Nucleus accumbens (tissue), 56 donors: ENCODE measurements around the gene LIPA.
A peak's percentile ranks its signal among the peaks of the same experiment; 100 is the strongest.
"Not testable (repeated sequence)": the region's sequence is repeated elsewhere in the genome, so short reads cannot be mapped to it uniquely, and the experiment has no call there.

Experiments
- DNase-seq, 56 donors: peaks; one replicate each; lab custom pipeline; 2025; lab: John Stamatoyannopoulos, UW

The LIPA gene

DNA sequence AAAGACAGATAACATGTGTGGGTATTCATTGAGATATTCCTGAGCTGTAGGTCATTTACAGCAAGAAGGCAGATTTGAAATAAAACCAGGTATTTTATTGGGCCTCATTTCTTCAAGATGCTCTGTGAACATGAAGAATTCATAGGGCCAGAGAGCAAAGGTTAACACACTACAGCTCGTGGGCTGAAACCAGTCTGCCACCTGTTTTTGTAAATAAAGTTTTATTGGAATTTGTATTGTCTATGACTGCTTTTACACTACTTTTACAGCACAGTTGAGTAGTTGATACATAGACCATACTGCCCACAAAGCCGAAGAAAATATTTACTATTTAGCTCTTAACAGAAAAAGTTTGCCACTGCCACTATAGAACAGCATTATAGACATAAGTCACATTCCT lies 22.1 kb upstream of the LIPA start:
- no peak for DNase-seq

DNA sequence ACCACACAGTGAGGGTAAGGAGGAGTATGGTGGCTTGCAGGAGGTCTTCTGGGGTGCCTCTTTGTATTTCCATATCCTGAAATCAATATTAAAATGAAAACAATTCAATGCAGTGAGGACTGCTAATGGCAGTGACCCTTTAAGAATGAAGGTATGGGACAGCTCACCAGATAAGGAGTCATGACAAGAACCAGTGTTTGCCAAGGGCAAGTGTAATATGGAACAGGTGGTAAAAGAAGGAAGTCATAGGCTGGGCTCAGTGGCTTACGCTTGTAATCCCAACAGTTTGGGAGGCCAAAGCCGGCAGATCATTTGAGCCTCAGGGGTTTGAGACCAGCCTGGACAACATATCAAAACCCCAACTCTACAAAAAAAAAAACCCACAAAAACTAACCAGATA lies 20.0 kb upstream of the LIPA start:
- no peak for DNase-seq

DNA sequence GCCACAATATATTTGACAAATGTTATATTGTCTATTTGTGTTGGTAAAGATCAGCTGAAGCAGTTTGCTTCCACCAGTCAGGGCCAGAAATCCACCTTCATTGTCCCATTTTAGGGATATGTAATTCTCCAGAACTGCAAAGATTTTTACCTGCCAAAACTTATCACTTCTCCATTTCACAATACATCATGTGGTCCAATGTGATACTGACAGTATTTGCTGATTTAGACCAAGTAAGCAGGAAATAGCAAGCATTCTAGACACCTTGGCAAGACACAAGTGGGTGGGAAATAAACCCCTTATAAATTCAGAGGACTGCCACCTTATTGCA lies 18.5 kb upstream of the LIPA start:
- DNase-seq: no peak

DNA sequence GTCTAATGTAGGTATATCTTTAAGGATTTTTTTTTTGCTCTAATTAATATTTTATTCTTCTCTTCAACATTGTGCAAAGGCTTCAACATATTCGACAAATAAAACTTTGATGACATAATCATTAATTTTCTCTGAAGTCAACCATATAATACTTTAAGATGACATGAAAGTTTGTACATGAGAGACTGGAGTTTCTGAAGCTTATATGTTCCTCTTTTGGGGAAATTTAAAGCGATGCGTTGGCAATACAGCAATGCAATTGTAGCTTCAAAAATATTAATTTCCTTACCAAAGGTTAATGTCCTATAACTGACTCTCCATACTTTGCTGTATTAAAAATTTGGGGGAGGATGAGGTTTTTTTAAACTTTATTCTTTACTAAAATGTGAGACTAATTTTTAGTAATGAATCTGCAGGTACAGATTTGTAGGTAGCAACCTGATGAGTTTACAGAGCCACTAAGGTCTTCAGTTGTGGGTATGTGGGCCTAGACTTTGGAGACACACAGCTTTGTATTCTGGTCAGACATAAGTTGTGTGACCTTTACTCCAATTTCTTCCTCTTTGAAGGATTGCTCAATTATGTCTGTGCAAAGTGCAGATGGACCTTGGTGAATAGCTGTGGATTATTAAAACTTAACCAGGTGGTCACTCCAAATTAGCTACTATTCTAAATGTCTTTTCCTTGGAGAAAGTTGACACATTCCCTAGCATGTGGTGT lies 18.0 kb upstream of the LIPA start:
- no peak for DNase-seq

DNA sequence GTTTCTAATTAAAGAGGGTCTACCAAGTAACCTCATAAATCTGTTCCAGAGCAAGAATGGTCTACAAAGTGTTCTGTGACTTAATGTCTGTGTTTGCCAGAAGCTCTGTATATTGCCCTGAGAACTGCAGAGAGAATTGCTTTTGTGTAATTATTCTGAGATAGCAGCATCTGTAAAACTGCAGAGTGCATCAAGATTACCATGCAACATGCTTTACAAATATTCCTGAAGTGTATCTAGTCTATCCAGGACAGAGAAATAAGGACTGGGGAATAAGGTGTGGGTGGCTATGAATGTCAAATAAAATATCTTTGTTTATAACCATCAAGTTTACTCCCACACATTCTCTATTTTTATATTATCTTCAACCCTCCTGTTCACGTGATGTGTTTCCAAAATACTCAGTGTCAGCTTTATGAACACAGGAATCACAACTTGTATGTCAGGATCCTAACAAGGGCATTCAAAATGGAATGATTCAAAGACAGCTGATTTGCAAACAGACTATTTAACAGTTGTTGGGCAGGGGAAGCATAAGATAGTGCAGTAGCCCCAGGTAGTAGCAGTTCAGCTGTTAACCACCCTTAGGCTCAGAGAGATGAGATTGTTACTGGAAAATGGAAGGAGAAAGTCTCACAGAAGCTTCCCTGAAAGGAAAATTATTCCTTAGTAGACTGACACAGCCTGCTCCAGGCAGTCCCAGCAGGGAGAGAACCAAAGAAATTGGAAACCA lies 15.3 kb upstream of the LIPA start:
- DNase-seq: no peak

DNA sequence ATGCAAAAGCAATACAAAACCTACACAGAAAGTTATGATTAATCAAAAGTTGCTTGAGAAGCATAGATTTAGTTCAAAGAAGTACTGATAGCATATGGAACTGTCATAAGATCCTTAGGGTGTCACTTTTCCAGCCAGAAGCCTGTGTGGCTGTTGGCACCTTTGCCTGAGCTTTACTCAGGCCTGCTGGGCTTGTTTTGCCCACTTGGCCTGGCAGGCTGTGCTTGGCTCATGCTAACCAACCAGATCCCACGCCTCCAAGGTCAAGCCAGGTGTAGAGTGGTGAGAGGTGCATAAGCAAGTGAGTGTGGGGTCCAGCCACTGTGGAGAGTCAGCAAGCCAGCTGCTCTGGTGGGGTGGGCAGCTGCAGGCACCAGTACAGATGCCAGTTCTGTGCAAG lies 12.0 kb upstream of the LIPA start:
- DNase-seq: no peak

DNA sequence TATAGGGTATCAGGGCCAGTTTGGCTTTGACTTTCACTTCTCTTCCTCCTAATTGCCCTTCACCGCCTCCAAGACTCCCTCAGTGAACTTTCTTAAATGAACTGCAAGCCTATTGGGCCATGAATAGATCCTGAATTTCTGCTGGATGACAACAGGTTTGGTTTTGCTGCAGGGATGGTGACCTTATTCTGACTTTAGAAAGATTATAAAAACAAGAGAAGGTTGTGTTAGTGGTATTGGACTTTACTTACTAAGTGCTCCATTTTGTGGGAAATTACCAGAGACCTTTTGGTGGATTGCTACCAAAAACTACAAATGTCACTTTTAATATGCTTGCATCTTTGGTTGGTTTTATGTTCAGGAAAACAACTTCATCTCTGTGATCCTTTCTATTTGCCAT lies 11.5 kb upstream of the LIPA start:
- DNase-seq: no peak

DNA sequence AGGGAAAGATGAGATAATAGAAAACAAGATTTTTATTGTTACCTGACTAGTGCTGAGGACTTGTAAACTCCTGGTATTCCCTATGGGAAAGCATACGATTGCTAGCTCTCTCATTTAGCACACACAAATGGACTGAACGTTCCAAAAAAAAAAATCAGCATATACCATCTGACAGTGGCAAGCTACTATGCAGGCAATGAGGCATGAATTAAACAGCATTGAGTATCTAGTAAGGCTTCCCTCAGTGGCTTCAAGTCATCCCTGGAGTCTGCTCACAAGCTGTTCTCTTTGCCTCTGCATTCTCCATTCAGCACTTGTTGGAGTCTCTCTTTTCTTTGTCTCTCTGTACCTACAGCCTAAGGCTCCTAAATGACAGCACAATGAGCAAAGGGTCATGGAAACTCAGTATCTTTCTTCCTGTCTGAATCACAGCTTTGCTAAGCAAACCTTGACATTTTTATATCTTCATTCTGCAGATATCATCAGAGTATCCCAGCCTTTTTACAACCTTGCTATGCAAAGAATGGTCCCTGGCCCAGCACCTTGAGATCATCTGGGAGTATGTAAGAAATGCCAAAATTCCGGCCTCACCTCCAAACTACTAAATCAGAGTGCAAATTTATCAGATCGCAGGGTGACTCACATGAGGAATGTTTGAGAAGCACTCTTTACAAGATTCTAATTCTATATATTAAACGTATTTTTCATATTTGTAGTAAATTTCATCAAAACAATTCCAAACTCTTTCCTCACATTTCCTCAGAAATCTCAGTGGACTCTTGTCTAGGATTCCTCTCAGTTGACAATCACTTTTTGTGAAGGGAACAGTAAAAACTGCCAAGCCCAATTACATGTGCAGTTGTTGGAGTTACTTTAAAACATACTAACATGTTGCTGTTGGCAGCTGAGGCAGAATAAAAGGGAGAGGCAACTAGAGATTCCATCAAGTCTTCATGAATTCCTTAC lies 10.8 kb upstream of the LIPA start:
- no peak for DNase-seq

DNA sequence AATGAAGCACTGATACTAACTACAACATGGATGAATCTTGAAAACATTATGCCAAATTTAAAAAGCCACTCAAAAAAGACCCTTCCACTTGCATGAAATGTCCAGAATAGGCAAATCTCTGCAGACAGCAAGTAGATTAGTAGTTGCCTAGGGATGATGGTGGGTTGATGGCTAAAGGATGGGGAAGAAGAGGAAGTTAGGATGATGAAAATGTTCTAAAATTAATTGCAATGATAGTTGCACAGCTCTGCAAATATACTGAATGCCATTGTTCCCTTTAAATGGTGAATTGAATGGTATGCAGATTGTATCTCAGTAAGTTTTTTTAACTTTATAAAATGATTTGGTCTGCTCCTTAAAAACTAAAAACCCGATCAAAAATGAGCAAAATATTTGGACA lies 7.3 kb upstream of the LIPA start:
- DNase-seq: no peak

DNA sequence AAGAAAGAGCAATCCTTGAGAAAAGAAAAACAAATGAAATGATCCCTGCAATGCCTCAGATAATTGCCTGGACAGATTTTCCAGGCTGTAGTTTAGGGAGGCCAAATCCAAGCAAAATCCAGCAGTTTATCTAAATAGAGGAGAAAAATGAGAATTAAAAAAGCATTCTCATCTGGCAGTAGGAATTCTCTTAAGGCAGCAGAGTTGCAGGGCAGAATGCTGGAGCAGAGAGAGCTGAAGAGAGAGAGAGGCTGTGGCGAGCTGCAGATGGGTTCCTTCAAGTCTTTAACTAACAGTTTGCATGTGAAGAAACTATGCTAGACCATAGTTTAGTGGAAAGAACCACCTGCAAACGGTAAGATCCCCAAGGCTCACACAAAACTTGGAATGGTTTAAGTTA lies 6.0 kb upstream of the LIPA start:
- no peak for DNase-seq

DNA sequence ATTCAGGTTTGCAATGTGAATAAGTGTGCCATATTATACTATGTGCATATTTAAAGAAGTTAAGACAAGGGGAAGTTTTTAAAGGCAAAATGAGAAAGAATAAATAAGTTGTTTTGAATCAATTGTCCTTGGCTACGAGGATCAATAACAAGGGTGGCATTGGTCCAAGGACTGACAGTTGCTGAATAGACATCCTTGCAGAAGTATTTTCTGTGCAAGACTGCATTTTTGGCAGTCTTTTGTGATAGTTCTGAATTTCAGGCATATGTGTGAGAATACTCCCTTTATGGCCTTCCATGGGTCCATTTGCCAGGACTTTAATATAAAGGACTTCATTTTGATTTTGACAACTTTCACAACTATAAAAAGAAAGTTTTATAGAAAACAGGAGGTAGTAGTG lies 5.4 kb upstream of the LIPA start:
- no peak for DNase-seq

DNA sequence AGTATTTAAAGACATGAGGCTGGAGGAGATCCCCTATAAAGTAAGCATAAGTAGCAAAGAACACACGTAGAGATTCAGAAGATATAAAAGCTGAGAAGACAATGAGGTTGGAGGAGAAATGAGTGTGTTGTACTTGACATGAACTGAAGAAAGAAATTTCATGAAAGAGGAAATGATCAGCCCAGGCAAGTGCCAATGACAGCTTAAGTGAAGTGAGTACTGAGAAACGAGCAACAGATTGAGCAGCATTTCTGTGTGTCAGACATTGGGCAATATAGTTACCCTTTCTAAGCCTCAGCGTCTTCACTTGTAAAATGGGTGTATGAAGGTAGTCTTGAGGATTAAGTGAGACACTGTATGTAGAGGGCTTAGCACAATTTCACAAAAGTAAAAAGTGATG lies 4.8 kb upstream of the LIPA start:
- DNase-seq: no peak

DNA sequence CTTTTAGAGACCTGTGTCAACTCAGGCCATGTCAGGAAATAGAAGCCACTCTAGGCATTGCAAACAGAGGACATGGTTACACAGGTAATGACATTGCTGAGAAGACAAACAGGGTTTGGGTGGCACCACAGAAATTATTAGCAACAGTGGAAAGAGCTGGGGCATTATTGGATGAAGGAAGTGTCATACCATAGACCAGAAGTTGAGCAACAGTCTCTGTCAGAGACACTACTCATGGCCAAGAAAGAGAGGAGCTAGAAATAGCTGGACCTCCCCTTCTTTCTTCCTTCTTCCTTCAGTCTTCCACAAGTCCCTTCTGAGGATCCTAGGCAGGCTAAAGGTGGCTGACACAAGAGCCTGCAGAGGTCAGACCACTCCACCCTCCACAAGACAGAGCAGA lies 4.2 kb upstream of the LIPA start:
- no peak for DNase-seq

DNA sequence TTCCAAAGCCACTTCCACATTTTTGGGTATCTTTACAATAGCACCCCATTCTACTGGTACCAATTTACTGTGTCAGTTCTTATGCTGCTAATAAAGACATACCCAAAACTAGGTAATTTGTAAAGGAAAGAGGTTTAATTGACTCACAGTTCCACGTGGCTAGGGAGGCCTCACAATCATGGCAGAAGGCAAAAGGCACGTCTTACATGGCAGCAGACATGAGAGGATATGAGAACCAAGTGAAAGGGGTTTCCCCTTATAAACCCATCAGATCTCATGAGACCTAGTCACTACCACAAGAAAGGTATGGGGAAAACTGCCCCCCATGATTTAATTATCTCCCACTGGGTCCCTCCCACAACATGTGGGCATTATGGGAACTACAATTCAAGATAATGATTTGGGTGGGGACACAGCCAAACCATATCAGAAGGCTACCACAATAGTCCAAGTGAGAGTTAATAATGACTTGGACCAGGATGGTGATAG lies 3.6 kb upstream of the LIPA start:
- DNase-seq: not testable (repeated sequence)

DNA sequence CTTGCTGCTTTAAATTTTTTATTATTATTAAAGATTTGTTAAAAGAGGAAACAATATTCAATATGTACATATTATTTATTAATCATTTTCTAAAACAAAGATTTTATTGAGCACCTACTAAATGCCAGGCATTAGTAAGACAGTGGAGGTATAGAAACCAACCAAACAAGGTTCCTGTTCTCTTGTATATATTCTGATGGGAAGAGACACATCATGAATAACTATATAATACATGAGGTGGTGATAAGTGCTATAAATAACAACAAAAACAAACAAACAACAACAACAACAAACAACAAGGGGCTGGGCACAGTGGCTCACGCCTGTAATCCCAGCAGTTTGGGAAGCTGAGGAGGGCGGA lies 630 bp upstream of the LIPA start:
- no peak for DNase-seq

DNA sequence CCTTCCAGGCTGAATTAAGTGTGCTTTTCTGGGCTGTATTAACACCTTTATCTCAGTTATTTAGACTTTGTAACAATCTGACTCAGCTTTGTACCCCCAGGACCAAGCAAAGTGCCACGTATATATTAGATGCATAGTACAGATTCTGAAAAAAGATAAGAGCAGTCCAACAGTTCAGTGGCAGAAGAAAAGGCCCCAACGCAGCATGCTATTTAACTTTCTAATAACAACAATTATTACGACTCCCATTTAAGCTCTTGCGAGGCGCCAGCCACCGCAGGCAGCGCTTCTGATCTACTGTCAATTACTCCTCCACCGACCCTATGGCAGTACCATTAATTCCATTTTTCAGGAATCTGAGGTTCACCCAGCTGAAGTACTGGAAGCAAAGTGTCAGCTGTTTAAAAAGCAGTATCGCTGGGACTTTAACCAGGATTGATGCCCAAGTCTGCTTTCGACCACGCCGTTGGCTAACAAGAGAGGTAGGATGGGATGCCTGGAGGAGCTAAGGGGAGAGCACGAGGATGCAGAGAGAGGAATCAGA lies 638 bp downstream of the LIPA start:
- DNase-seq: peak in 6 of 56 donors; percentile 34 to 68 (median 55)

DNA sequence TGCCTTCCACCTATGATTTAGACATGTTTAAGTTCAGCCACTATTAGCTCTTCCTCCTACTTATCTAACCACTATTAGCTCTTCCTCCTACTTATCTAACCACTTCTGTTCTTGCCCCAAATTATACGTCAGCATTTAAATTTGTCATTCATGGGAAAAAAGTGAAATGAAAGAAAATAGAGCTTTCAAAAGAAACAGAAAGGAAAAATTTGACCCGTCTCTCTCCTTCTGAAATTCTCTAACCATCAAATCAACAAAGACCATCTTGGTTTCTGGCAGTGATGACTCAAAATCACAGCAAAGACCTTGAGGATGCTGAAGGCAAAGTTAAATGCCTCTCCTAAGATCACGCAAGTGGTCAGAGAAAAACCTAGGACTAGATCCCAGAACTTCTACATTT lies 2.6 kb downstream of the LIPA start:
- no peak for DNase-seq

DNA sequence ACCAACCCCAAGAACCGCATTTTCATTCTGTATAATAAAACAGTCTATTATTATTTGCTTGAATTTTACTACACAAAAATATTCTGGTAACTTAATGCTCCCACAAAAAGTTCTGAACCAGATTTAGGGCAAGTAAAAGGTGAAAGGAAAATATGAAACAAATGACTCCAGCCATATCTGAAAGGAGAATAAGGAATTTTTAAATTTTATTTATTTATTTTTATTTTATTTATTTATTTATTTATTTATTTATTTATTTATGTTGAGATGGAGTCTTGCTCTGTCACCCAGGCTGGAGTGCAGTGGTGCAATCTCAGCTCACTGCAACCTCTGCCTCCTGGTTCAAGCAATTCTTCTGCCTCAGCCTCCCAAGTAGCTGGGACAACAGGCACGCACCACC lies 4.0 kb downstream of the LIPA start:
- DNase-seq: not testable (repeated sequence)

DNA sequence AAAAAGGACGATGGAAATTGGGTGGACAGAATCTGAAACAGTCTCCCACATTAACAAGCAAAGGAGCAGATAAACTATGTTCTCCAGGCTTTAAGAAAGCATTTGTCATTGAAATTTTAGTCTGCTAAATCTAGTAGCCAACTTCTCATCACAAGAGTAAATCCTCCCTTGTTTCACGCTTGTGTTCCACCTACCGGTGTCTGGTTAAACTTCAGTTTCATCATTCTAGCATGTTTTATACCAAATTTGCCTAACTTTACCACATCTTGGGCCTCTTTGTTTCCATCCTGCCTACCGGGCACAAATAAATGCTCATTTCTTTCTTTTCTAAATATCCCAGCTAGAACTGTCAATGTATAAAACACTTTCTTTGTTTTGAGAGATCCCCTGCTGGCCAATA lies 5.8 kb downstream of the LIPA start:
- DNase-seq: no peak

DNA sequence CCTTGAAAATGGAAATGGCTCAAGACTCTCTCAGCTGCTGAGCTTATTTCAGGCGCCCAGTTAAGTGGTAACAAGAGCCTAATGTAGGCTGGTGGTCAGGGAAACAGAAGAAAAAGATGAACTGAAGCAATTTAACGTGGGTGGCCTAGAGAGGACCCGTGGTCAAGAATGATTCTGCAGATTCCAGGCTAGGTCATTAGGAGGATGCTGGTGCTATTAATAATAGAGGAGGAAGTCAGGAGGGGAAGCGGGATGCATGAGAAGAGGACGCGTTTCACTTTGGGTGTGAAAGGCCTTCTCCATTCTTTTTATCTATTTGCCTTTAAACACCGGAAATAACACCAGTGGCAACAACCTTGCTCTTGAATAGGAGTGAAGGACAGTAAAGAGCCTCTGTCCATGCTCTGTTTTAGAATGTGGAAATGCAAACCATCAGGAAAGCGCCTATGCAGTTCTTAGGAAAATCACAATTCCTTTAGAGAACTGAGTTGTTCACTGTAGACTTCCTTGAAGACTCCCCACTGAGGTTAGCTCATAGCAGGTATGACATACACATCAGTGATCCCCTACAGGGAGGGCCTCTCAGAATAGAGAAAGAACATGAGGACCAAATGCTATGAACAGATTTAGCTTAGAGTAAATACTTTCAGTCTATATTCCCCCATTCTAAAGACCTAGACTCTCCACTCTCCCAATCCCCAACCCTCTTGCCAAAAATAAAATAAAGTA lies 8.6 kb downstream of the LIPA start:
- DNase-seq: no peak

DNA sequence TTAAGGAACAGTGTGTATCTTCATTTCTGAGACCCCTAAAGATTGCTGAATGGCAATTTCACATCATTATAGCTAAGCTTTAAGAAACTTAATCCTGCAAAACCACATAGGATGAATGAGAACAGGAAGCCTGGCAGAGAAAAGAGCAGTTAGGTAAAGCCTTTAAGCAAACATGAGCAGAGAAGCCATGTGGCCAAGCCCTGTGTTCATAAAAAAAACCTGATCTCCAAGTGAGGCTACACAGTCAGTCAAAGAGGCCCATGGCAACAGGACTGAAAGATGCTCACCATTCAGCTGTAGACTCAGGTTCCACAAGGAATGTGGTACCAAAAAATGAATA lies 9.3 kb downstream of the LIPA start:
- no peak for DNase-seq
